MM.1S (cell line): ENCODE results near the gene ATPAF1.

ENCODE experiments used
- DNase-seq: peaks from one replicate; pipeline ENCODE4 v3.0.0-alpha.2; 2015
- H2AFZ ChIP-seq: fragments of 300-600 bp; sonication (generic); 2 replicates; pipeline ENCODE4 v1.6.0; 2016; ENCODE audit warnings: antibody characterized with exemption, low read length
- H3F3A ChIP-seq: fragments of 300-600 bp; sonication (generic); 2 replicates; pipeline ENCODE4 v1.6.1; 2016; ENCODE audit warnings: mild to moderate bottlenecking, antibody characterized with exemption, low read length, moderate library complexity, mixed read lengths; ENCODE audit not compliant: insufficient read depth
- H3K27ac ChIP-seq: fragments of 300-600 bp; sonication (generic); 2 replicates; pipeline ENCODE4 v1.5.1; 2016; ENCODE audit warnings: mild to moderate bottlenecking, low read length
- H3K27me3 ChIP-seq: fragments of 300-600 bp; sonication (generic); replicated peaks from 2 replicates; pipeline ENCODE4 v1.6.0; 2016; ENCODE audit warnings: low read length; ENCODE audit not compliant: insufficient read depth
- H3K36me3 ChIP-seq: fragments of 300-600 bp; sonication (generic); replicated peaks from 2 replicates; pipeline ENCODE4 v1.6.1; 2016; ENCODE audit warnings: mild to moderate bottlenecking, low read length, mixed read lengths; ENCODE audit not compliant: insufficient read depth
- H3K4me1 ChIP-seq: fragments of 300-600 bp; sonication (generic); 2 replicates; pipeline ENCODE4 v1.6.1; 2016; ENCODE audit warnings: low read length, mixed read lengths
- H3K4me2 ChIP-seq: fragments of 300-600 bp; sonication (generic); 2 replicates; pipeline ENCODE4 v1.6.0; 2016; ENCODE audit warnings: low read depth, low read length
- H3K4me3 ChIP-seq: fragments of 300-600 bp; sonication (generic); 2 replicates; pipeline ENCODE4 v1.5.1; 2016; ENCODE audit warnings: low read length, mixed read lengths
- H3K79me2 ChIP-seq: fragments of 300-600 bp; sonication (generic); 2 replicates; pipeline ENCODE4 v1.6.1; 2016; ENCODE audit warnings: mixed run types, low read length, mixed read lengths
- H3K9ac ChIP-seq: fragments of 300-600 bp; sonication (generic); 2 replicates; pipeline ENCODE4 v1.6.1; 2016; ENCODE audit warnings: low read length, mixed read lengths
- H3K9me2 ChIP-seq: fragments of 300-600 bp; sonication (generic); replicated peaks from 2 replicates; pipeline ENCODE4 v1.6.1; 2016; ENCODE audit warnings: mild to moderate bottlenecking, low read length, mixed read lengths; ENCODE audit not compliant: insufficient read depth
- H3K9me3 ChIP-seq: fragments of 300-600 bp; sonication (generic); replicated peaks from 2 replicates; pipeline ENCODE4 v1.6.1; 2016; ENCODE audit warnings: mild to moderate bottlenecking, low read length, mixed read lengths; ENCODE audit not compliant: insufficient read depth
- H4K20me1 ChIP-seq: fragments of 300-600 bp; sonication (generic); 2 replicates; pipeline ENCODE4 v1.6.1; 2016; ENCODE audit warnings: mild to moderate bottlenecking, low read length, moderate library complexity, mixed read lengths; ENCODE audit not compliant: insufficient read depth
- EZH2 ChIP-seq: fragments of 300-600 bp; sonication (generic); optimal IDR thresholded peaks from 2 replicates; pipeline ENCODE3; 2017; ENCODE audit warnings: low read depth, mild to moderate bottlenecking, antibody characterized with exemption, low read length, mixed read lengths
- EZH2phosphoT487 ChIP-seq: fragments of 300-600 bp; sonication (generic); IDR thresholded peaks from 2 replicates; pipeline ENCODE4 v1.6.1; 2018; ENCODE audit warnings: antibody characterized with exemption, low read length
- TF ChIP-seq, protein P1 (sequence below): fragments of 300-600 bp; sonication (generic); IDR thresholded peaks from 2 replicates; pipeline ENCODE4 v1.5.1; 2016; ENCODE audit warnings: antibody characterized with exemption, low read length, mixed read lengths

The ATPAF1 gene

DNA sequence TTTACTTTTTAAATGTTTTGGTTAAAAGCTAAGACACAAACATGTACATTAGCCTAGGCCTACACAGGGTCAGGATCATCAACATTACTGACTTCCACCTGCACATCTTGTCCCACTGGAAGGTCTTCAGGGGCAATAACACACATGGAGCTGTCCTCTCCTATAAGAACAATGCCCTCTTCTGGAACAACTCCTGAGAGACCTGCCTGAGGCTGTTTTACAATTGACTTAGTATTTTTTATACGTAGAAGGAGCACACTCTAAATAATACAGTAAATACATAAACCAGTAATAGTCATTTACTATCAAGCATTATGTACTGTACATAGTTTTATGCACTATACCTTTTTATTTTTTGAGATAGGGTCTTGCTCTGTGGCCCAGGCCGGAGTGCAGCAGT is 37.4 kb downstream of the ATPAF1 start:
- H3K4me2 ChIP-seq: no peak overlapping the region
- no peak overlapping the region for H3K4me3 ChIP-seq
- no peaks in the 10 kb centered on the region for H3K27me3 ChIP-seq
- no peaks in the 10 kb centered on the region for H4K20me1 ChIP-seq
- DNase-seq: no peak
- no peaks in the 10 kb centered on the region for H3K9me3 ChIP-seq
- no peak overlapping the region for H3K27ac ChIP-seq
- no peak for TF ChIP-seq EZH2
- TF ChIP-seq, protein P1, sequence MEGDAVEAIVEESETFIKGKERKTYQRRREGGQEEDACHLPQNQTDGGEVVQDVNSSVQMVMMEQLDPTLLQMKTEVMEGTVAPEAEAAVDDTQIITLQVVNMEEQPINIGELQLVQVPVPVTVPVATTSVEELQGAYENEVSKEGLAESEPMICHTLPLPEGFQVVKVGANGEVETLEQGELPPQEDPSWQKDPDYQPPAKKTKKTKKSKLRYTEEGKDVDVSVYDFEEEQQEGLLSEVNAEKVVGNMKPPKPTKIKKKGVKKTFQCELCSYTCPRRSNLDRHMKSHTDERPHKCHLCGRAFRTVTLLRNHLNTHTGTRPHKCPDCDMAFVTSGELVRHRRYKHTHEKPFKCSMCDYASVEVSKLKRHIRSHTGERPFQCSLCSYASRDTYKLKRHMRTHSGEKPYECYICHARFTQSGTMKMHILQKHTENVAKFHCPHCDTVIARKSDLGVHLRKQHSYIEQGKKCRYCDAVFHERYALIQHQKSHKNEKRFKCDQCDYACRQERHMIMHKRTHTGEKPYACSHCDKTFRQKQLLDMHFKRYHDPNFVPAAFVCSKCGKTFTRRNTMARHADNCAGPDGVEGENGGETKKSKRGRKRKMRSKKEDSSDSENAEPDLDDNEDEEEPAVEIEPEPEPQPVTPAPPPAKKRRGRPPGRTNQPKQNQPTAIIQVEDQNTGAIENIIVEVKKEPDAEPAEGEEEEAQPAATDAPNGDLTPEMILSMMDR: no peak
- H3K79me2 ChIP-seq: no peaks in the 10 kb centered on the region
- H3K4me1 ChIP-seq: no peaks in the 10 kb centered on the region
- no peak overlapping the region for H3K9ac ChIP-seq
- H3F3A ChIP-seq: no peaks in the 10 kb centered on the region
- no peaks in the 10 kb centered on the region for H3K36me3 ChIP-seq
- no peaks in the 10 kb centered on the region for H3K9me2 ChIP-seq
- no peak overlapping the region for H2AFZ ChIP-seq

- Histone ChIP-seq H3K79me2 (no peaks in the 10 kb centered on the region), H3K9me3 (no peaks in the 10 kb centered on the region), H3K9me2 (no peaks in the 10 kb centered on the region), H3K27me3 (no peaks in the 10 kb centered on the region), H3K9ac (no peak overlapping the region), H3F3A (no peaks in the 10 kb centered on the region; the same call in 1 of the 2 replicates), H3K36me3 (no peaks in the 10 kb centered on the region), H3K27ac (no peak overlapping the region), H3K4me3 (no peak overlapping the region), H3K4me2 (no peak overlapping the region), H3K4me1 (peaks cover 9% of the 10 kb centered on the region; the same call in 1 of the 2 replicates), H2AFZ (no peak overlapping the region), H4K20me1 (no peaks in the 10 kb centered on the region)
- no peak for TF ChIP-seq EZH2
- TF ChIP-seq, protein P1: no peak
- no peak for TF ChIP-seq EZH2phosphoT487
- no peak for DNase-seq
These were observed 44.2 kb downstream of the ATPAF1 start for GRCh38 chr1:46623743-46624644.

GRCh38 chr1:46622344-46622743 is 45.8 kb downstream of the ATPAF1 start:
- no peak overlapping the region for H3K9ac ChIP-seq
- H3K27ac ChIP-seq: no peak overlapping the region
- no peaks in the 10 kb centered on the region for H3K9me3 ChIP-seq
- DNase-seq: peak; percentile 32
- H4K20me1 ChIP-seq: no peaks in the 10 kb centered on the region
- H3K4me2 ChIP-seq: no peak overlapping the region
- H3K36me3 ChIP-seq: no peaks in the 10 kb centered on the region
- no peaks in the 10 kb centered on the region for H3K27me3 ChIP-seq
- H3F3A ChIP-seq: no peaks in the 10 kb centered on the region; the same call in 1 of the 2 replicates
- peaks cover 17% of the 10 kb centered on the region; the same call in 1 of the 2 replicates for H3K4me1 ChIP-seq
- H2AFZ ChIP-seq: no peak overlapping the region
- TF ChIP-seq EZH2phosphoT487 (no peak), EZH2 (no peak)
- TF ChIP-seq, protein P1: peak; percentile 56
- no peak overlapping the region for H3K4me3 ChIP-seq
- no peaks in the 10 kb centered on the region for H3K9me2 ChIP-seq
- no peaks in the 10 kb centered on the region for H3K79me2 ChIP-seq
